A549 treated with GW870086 at 1 μM for 4 hours (cell line): ENCODE data around the gene SS18L1. TPM values are rescaled to one million over a fixed set of nuclear protein-coding genes. Genes with fewer than 3 reads are reported as not detected.

ENCODE experiments used
- total RNA-seq: library from RNA; stranded (reverse); fragments of 200-300 nt; extraction: Qiagen RNA extraction; gene quantifications from 5 replicates; pipeline ENCODE4 v1.2.3, GENCODE V29; 2022; ENCODE audit warnings: low read depth

SS18L1 gene
- 6.6 to 11.2 TPM (median 8.8 TPM) in 5 replicates for total RNA-seq

DNA sequence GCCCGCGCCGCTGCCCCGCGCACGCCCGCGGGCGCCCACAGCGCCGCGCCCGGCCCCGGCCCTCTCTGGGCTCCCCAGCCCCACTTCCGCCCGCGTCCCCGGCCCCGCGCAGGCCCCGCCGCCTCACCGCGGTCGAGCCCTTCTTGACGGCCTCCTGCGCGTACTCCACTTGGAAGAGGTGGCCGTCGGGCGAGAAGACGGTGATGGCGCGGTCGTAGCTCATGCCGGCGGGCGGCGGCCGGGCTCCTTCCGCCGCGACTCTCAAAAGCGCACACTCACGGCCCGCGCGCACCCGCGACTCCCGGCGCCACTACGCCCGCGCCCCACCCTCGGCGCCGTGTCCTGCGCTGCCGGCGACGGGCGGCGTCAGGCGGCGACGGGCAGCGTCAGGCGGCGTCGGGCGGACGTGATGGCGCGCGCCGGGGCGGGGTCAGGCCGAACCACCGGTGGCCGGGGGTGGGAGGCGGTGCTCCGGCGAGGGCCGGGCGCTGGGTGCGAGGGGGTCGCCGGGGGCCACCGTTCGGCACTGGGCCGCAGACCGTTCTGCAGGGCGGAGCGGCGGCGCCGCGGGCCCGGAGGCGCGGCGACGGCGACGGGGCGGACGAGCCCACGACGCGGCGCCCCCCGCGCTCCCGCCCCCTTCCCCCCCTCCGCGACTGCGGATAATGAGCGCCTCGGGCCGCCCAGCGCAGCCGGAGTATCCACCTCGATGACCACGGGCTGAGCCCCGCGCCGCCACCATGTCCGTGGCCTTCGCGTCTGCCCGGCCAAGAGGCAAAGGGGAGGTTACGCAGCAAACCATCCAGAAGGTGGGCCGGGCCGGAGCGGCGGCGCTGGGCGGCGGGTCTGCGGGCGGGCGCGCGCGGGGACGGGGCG lies at the start of gene SS18L1, which contains the start of gene PSMA7:
TSS of gene SS18L1 (plus strand) at position 689 of the 876 bp plus-strand sequence. CDS start at position 741, 52 bp downstream.
TSS of gene PSMA7 (minus strand) at position 314 of the 876 bp plus-strand sequence. CDS start at position 223, 91 bp downstream.

GRCh38 chr20:62121776-62122653 lies 21.6 kb upstream of the SS18L1 start, which contains the start of gene LSM14B:
Gene LSM14B, plus strand, starts transcription at chr20:62122475. Its CDS starts 192 bp downstream, at chr20:62122667.

GRCh38 chr20:62182469-62183425 lies 39.2 kb downstream of the SS18L1 start, which contains the start of gene MTG2:
Gene MTG2, plus strand, starts transcription at chr20:62183028. Its CDS starts 10,393 bp downstream, at chr20:62193421.

DNA sequence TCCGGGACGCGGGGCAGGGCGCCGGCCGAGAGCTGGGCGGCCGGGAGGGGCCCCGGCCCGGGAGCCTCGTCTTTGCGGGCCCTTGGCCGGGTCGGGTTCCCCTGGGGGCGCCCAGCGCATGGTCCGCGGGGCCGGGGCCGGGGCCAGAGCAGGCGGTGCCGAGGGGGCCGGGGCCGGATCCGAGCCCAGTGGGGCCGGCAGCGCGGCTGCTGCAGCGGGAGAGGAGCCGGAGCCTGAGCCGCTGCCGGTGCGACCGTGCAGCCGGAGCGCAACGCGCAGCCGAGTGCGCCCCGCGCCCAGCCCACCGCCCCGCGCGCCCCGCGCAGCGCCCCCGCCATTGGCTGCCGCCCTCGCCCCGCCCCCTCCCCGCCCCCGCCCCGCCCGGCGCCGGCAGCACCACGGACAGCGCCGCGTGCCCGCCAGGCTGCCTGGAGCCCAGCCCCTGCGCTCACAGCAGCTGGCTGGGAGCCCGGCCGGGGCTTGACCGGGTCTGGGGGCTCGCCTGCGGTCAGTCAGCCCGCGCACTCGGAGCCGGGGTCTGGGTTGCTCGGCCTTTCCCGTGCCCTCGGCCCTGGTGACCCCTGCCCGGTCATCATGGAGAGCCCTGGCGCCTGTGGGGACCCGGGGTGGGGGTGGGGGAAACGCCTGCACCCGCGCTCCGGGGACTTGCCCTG lies 76.6 kb downstream of the SS18L1 start, which contains the start of gene HRH3:
TSS of gene HRH3 (minus strand) at position 287 of the 674 bp plus-strand sequence. CDS start 308 bp downstream, outside the sequence.

Other genes starting within 250 kb of the SS18L1 start
- 16.4 to 19.3 TPM (median 18.1 TPM) in 5 replicates for gene TAF4, start 77.9 kb upstream of the SS18L1 start, total RNA-seq
- gene LSM14B, start 21.3 kb upstream of the SS18L1 start, total RNA-seq, result 21.2 to 25.4 TPM (median 23.8 TPM) in 5 replicates
- 517 to 577 TPM (median 558 TPM) in 5 replicates for gene PSMA7, start 375 bp upstream of the SS18L1 start, total RNA-seq
- 30.7 to 39.4 TPM (median 36.4 TPM) in 5 replicates for gene MTG2, start 39.3 kb downstream of the SS18L1 start, total RNA-seq
- not detected in 5 replicates for gene HRH3, start 76.5 kb downstream of the SS18L1 start, total RNA-seq
- 16.4 to 23.5 TPM (median 20.9 TPM) in 5 replicates for gene OSBPL2, start 94.8 kb downstream of the SS18L1 start, total RNA-seq
- 156 to 190 TPM (median 184 TPM) in 5 replicates for gene ADRM1, start 159.2 kb downstream of the SS18L1 start, total RNA-seq
- gene LAMA5, start 223.5 kb downstream of the SS18L1 start, total RNA-seq, result 311 to 502 TPM (median 462 TPM) in 5 replicates
- 2,665 to 3,127 TPM (median 2,845 TPM) in 5 replicates for gene RPS21, start 243.3 kb downstream of the SS18L1 start, total RNA-seq